T-helper 1 cell treated with Interleukin-12 subunit alpha and Interleukin-12 subunit beta and Interleukin-4 antibody, amounts not matched to agents 30 μg/mL and 1 μg/mL, for 36 hours (primary cell): ENCODE data around the gene DUSP2.
"Not testable (repeated sequence)": the region's sequence is repeated elsewhere in the genome, so short reads cannot be mapped to it uniquely, and the experiment has no call there.

Experiments
- H3K27ac Mint-ChIP-seq: one replicate; pipeline ENCODE4 v1.8.0; 2021; ENCODE audit warnings: mild to moderate bottlenecking, mixed read lengths
- H3K27me3 Mint-ChIP-seq: one replicate; pipeline ENCODE4 v1.8.0; 2021; ENCODE audit warnings: low read depth, mixed read lengths
- H3K36me3 Mint-ChIP-seq: one replicate; pipeline ENCODE4 v1.8.0; 2021; ENCODE audit warnings: low read depth, mixed read lengths
- H3K4me1 Mint-ChIP-seq: one replicate; pipeline ENCODE4 v1.8.0; 2021; ENCODE audit warnings: low read depth, mixed read lengths
- H3K4me3 Mint-ChIP-seq: one replicate; pipeline ENCODE4 v1.8.0; 2021; ENCODE audit warnings: mild to moderate bottlenecking, moderate library complexity, mixed read lengths
- H3K9me3 Mint-ChIP-seq: one replicate; pipeline ENCODE4 v1.8.0; 2021; ENCODE audit warnings: mixed read lengths

The DUSP2 gene

GRCh38 chr2:96170626-96171025, 25.4 kb upstream of the DUSP2 start:
- H3K27me3 Mint-ChIP-seq: no peaks in the 10 kb centered on the region
- H3K9me3 Mint-ChIP-seq: peaks cover 4% of the 10 kb centered on the region
- peaks cover 1% of the 10 kb centered on the region for H3K36me3 Mint-ChIP-seq
- H3K27ac Mint-ChIP-seq: no peak overlapping the region
- H3K4me1 Mint-ChIP-seq: peaks cover 7% of the 10 kb centered on the region
- H3K4me3 Mint-ChIP-seq: no peak overlapping the region

DNA sequence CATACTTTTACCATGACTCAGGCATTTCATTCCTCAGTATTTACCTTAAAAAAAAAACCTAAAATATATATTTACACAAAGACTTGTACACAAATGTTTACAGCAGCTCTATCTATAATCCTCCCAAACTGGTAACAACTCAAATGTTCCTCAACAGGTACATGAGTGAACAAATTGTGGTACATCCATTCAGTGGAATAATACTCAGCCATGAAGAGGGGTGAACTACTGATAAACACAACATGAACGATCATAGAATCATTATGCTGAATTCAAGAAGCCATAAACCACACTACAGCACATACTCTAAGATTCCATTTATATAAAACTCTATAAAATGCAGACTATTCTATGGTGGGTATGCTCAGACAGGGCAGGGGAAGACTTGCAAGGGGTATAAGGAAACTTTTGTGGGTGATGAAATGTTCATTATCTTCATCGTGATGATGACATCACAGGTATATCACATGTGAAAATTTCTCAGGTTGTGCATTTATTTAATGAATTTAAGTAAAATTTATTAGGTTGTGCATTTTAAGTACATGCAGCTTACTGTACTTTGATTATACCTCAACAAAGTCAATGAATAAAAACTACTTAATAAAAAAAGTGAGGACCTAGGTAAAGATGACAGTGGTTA, 24.7 kb upstream of the DUSP2 start:
- Mint-ChIP-seq H3K27ac (no peak overlapping the region), H3K9me3 (peaks cover 4% of the 10 kb centered on the region), H3K4me3 (no peak overlapping the region), H3K27me3 (no peaks in the 10 kb centered on the region), H3K36me3 (peaks cover 1% of the 10 kb centered on the region), H3K4me1 (peaks cover 8% of the 10 kb centered on the region)

GRCh38 chr2:96167407-96168013, 22.3 kb upstream of the DUSP2 start:
- no peak overlapping the region for H3K4me3 Mint-ChIP-seq
- peaks cover 4% of the 10 kb centered on the region for H3K9me3 Mint-ChIP-seq

DNA sequence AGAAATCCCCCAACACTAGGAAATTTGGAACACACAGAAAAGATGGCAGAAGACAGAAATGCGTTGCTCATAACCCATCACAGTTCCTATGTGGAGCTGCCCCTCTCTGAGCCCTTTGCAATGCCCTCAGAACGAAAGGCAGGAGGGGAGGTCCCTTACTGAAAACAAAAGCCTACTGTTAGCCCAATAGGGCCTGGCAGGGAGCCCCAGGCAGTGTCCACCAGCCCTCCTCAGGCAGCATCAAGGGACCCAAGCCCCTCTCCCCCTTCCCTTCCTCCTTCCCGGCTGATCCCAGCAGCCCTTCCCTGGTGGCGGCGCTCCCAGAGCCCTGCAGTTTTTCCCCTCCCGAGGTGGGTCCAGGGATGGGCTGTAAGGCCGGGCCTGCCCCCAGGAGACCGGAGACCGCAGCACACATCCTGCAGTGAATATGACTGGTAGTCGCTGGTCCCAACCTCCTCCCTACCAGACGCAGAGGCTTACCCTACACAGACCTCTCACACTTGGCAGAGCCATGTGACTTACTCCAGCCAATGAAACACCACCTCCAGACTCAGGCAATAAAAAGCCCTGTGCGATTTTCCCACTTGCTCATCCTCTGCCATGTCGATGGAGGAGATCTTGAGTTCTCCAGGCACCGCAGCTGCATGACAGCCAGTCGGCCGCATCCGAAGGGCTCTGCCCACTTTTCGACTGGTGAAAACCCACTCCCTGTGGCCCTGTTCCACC, 19.4 kb upstream of the DUSP2 start:
- Mint-ChIP-seq H3K27me3 (no peaks in the 10 kb centered on the region), H3K27ac (peak overlapping the region; percentile 95), H3K36me3 (peaks cover 3% of the 10 kb centered on the region), H3K9me3 (peaks cover 9% of the 10 kb centered on the region), H3K4me1 (peaks cover 43% of the 10 kb centered on the region), H3K4me3 (peak overlapping the region; percentile 65)

More at GRCh38 chr2:96167407-96168013, 22.3 kb upstream of the DUSP2 start:
- Mint-ChIP-seq H3K36me3 (peaks cover 1% of the 10 kb centered on the region), H3K27me3 (no peaks in the 10 kb centered on the region), H3K4me1 (peaks cover 23% of the 10 kb centered on the region), H3K27ac (no peak overlapping the region)

DNA sequence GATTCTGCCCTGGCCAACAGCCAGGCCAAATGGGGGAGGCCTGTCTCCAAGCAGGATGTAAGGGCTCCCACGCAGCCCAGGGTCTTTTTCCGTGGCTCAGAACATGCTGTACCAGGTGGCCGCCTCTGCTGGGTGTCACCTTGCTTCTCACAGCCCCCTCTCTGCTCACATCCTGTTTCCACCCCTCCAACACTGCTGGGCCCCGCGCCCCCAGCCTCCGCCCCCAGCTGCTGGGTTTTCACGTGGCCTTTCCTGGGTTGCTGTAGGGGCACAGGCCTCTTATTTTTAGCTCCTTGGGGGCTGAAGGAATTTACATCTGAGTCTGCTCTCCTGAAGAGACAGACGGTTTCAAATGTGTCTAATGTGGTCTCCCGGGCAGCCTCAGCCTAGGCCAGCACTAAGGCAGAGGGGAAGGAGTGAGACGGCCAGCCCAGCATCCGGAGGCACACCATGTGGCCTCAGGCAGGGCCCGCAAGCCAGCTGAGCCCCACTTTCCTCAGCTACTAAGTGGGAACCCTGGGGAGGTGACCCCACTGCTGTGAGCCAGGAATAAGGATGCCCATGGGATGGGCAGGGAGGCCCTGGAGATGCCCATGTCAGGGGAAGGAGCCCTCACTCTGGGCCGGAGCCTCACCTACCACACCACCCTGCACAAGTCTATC, 18.7 kb upstream of the DUSP2 start:
- Mint-ChIP-seq H3K4me3 (peak overlapping the region; percentile 65), H3K27me3 (no peaks in the 10 kb centered on the region), H3K9me3 (peaks cover 5% of the 10 kb centered on the region), H3K27ac (peak overlapping the region; percentile 95), H3K36me3 (peaks cover 2% of the 10 kb centered on the region), H3K4me1 (peaks cover 50% of the 10 kb centered on the region)

DNA sequence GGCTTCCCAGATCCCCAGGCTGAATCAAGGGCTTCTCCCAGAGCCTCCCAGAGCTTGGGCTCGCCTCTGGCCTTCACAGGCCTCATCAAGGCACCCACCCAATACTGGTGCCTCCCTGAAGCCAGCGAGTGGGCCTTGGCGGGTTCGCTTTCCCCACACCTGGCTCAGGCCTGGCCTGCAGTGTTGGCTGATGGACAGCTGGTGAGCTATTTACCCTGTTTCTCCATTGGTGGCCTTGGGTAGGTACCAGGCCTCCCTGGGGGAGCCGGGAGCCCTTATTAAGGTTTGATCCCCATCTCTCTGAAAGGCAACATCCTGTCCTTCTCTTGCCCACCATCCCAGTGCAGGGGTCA, 18.2 kb upstream of the DUSP2 start:
- Mint-ChIP-seq H3K27me3 (no peaks in the 10 kb centered on the region), H3K4me3 (no peak overlapping the region), H3K36me3 (peaks cover 2% of the 10 kb centered on the region), H3K27ac (peak overlapping the region; percentile 95), H3K4me1 (peaks cover 54% of the 10 kb centered on the region), H3K9me3 (peaks cover 5% of the 10 kb centered on the region)

GRCh38 chr2:96161898-96162297, 16.7 kb upstream of the DUSP2 start:
- Mint-ChIP-seq H3K4me1 (peaks cover 68% of the 10 kb centered on the region), H3K27ac (peak overlapping the region; percentile 74), H3K4me3 (peak overlapping the region; percentile 4), H3K27me3 (no peaks in the 10 kb centered on the region), H3K36me3 (peaks cover 2% of the 10 kb centered on the region), H3K9me3 (peaks cover 5% of the 10 kb centered on the region)

DNA sequence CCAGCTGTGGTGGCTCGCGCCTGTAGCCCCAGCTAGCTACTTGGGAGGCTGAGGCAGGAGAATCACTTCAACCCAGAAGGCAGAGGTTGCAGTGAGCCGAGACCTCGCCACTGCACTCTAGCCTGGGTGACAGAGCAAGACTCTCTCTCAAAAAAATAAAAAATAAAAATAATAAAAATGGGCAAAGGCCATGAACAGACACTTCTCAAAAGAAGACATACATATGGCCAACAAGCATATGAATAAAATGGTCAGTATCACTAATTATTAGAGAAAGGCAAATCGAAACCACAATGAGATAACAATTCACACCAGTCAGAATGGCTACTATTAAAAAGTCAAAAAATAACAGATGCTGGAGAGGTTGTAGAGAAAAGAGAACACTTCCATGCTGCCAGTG, 15.1 kb upstream of the DUSP2 start:
- H3K27me3 Mint-ChIP-seq, H3K4me3 Mint-ChIP-seq, H3K9me3 Mint-ChIP-seq, H3K36me3 Mint-ChIP-seq, H3K27ac Mint-ChIP-seq: not testable (repeated sequence)
- H3K4me1 Mint-ChIP-seq: peaks cover 78% of the 10 kb centered on the region

DNA sequence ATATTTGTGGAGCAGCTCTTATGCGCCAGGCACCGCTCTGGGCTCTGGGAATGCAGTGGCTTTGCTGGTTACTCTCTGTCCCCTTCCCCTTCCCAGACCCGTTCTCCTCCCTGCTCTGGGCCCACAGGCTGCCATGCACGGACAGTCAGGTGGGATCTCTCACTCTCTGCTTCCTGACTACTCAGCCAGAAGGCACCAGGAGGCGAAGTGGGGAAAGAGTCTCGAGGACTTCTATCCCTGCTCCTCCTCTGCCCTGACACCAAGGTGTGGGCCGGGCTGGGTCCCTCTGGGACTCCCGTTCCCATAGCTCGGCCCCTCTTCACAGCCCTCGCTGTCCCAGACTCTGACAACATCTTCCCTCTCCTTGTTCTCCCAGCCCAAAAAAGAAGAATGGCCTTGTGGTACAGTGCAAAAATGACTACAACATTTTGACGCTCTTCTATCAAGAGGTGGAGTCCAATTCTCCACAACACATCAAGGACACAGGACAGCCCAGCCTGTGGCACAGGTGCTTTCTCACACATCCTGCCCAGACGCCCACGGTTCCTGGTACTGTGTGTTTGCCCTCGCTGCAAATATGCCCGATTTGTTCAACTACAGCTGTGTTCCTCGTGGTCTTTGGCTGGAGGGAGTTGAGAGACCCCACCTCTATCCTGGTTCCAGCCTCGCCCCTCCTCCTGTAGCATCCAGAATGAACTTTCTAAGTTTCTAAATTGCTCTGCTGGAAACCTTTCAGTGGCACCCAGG, 14.0 kb upstream of the DUSP2 start:
- no peaks in the 10 kb centered on the region for H3K27me3 Mint-ChIP-seq
- H3K27ac Mint-ChIP-seq: peak overlapping the region; percentile 86
- peaks cover 2% of the 10 kb centered on the region for H3K36me3 Mint-ChIP-seq
- peak overlapping the region; percentile 62 for H3K4me3 Mint-ChIP-seq
- H3K9me3 Mint-ChIP-seq: peaks cover 5% of the 10 kb centered on the region
- H3K4me1 Mint-ChIP-seq: peaks cover 72% of the 10 kb centered on the region

DNA sequence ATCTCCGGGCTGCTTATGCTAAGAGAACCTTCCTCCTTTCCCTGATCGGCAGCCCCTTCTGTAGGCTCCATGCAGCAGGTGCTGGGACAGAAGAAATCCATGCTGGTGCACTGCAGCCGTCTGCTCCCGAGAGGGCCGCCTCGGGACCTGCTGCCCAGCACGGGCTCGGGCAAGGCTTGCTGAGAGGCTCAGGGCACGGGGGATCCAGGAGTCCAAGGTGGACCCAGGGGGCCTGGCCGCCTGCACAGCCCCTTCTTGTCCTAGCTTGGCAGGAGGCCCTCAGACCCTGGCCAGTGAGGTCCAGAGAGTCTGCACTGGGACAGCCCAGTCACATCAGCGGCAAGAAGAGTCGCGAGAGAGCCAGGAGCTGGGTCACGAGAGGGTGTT, 13.3 kb upstream of the DUSP2 start:
- Mint-ChIP-seq H3K27me3 (no peaks in the 10 kb centered on the region), H3K4me1 (peaks cover 65% of the 10 kb centered on the region), H3K4me3 (no peak overlapping the region), H3K36me3 (peaks cover 2% of the 10 kb centered on the region), H3K9me3 (peaks cover 5% of the 10 kb centered on the region), H3K27ac (peak overlapping the region; percentile 93)

DNA sequence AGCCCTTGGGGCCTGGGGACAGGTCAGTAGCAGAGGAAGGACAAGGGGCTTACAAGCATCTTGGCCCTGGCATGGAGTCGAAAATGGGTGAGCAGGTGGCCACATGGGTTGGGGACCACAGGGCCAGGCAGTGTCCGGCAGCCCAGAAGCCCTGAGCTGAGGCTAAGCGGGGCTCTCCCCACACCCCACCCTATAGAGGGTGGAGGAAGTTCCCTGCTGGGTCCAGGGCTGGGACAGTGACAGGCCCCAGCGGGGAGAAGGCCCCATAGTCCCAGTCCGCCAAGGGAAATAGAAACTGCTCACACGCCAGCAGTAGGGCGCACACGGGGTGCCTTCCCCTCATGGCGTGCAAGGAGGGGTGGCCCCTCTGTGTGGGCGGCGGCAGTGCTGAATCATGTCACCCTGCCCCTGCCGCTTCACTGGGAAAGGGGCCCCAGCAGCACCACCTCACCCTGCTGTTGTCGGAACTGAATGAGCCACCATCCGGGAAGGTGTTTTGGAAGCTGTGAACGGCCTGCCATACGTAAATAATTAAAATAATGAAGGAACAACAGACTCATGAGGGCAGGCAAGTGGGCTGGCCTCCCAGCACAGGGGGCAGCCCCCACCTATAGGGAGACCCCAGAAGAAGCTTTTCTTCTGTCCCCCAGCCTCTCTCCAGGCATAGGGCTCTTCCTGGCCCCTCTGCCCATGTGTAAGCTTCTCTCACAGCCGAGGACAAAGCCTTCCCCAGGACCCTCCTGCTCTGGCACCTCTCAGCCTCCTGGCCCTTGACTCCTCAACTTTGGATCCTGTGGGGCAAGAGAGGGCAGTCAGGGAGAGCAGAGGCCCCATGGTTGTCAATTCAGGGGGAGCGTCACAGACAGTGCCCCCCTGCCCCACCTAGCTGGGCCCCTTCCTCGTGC, 12.7 kb upstream of the DUSP2 start:
- H3K27ac Mint-ChIP-seq: peak overlapping the region; percentile 93
- H3K4me1 Mint-ChIP-seq: peaks cover 63% of the 10 kb centered on the region
- peaks cover 2% of the 10 kb centered on the region for H3K36me3 Mint-ChIP-seq

GRCh38 chr2:96156926-96157648, 11.8 kb upstream of the DUSP2 start:
- Mint-ChIP-seq H3K36me3 (peaks cover 2% of the 10 kb centered on the region), H3K9me3 (peaks cover 5% of the 10 kb centered on the region), H3K27me3 (no peaks in the 10 kb centered on the region), H3K4me1 (peaks cover 57% of the 10 kb centered on the region), H3K27ac (peak overlapping the region; percentile 93), H3K4me3 (peak overlapping the region; percentile 75)

More for the DNA sequence above, 12.7 kb upstream of the DUSP2 start:
- no peaks in the 10 kb centered on the region for H3K27me3 Mint-ChIP-seq
- peaks cover 5% of the 10 kb centered on the region for H3K9me3 Mint-ChIP-seq
- peak overlapping the region; percentile 75 for H3K4me3 Mint-ChIP-seq
